ENCODE results near the gene IGLON5.

GRCh38 chr19:51285682-51286081 lies 25.8 kb upstream of the IGLON5 start:
- TF ChIP-seq POLR2A (IDR thresholded peaks at IDR 0.05), result no peak
- TF ChIP-seq CTCF (IDR thresholded peaks at IDR 0.05), result no peak

Measured in prostate gland (tissue), 2 donors.